Measurements from ENCODE around the gene CRIP2.

Gene CRIP2

DNA sequence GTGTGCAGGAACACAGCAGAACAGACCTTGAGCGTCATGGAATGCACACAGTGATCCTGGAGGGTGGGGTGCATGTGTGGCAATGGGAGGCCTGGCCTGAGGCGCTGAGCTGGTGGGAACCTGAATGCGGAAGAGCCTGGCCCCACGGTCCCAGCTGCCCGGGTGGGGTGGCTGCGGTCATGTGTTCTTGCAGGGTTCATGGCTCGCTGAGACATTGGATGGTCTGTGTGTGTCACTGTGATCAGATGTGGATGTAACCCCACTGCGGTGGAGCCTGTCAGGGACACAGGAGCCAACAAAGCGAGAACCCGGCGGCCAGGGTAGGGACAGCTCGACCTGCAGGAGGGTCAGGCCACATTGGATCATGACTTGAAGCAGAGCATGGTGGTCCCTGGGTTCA is 31.8 kb upstream of the CRIP2 start:
- H3K36me3 ChIP-seq (ENCODE audit: control insufficient read depth in 2 of 2, insufficient read depth in 2 of 2, low read length in 2 of 2), result peaks cover 3 to 13% of the 10 kb centered on the region in 2 donors
- H3K4me1 ChIP-seq (ENCODE audit: control insufficient read depth in 2 of 2, insufficient read depth in 2 of 2, low read length in 2 of 2), result no peaks in the 10 kb centered on the region
- H3K9me3 ChIP-seq (ENCODE audit: control insufficient read depth in 2 of 2, low read length in 2 of 2), result no peaks in the 10 kb centered on the region

DNA sequence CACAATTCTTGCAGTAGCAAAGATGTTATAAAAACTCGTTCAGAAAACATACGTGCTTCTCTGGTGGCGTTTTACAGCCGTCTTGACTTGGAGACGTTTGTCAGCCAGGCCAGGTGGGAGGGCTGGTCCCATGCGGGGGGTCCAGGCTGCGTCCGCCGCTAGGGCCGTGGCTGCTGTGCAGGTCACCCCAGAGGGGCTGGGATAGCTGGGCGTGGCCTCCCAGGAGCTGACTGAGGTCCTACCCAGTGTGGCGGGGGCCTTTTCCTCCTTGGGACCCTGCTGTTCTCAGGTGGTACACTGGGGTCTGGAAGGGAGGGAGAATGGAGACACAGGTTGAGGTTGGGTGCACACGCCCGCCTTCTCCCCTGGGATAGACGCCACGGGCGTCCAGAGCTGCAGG is 29.8 kb upstream of the CRIP2 start:
- peaks cover 4 to 10% of the 10 kb centered on the region in 2 donors for H3K36me3 ChIP-seq (ENCODE audit: control insufficient read depth in 2 of 2, insufficient read depth in 2 of 2, low read length in 2 of 2)
- H3K4me3 ChIP-seq (ENCODE audit: low read length in 2 of 2), result no peak overlapping the region
- H3K9ac ChIP-seq (ENCODE audit: low read depth in 1 of 2, low read length in 2 of 2), result no peak overlapping the region
- no peaks in the 10 kb centered on the region for H3K27me3 ChIP-seq (ENCODE audit: control insufficient read depth in 2 of 2, insufficient read depth in 2 of 2, low read length in 2 of 2)
- no peaks in the 10 kb centered on the region for H3K4me1 ChIP-seq (ENCODE audit: control insufficient read depth in 2 of 2, insufficient read depth in 2 of 2, low read length in 2 of 2)
- H3K27ac ChIP-seq (ENCODE audit: low read depth in 2 of 2, low read length in 2 of 2), result no peak overlapping the region
- no peaks in the 10 kb centered on the region for H3K9me3 ChIP-seq (ENCODE audit: control insufficient read depth in 2 of 2, low read length in 2 of 2)

More for the DNA sequence above, 31.8 kb upstream of the CRIP2 start:
- Histone ChIP-seq H3K4me3 (ENCODE audit: low read length in 2 of 2) (no peak overlapping the region), H3K27ac (ENCODE audit: low read depth in 2 of 2, low read length in 2 of 2) (no peak overlapping the region), H3K9ac (ENCODE audit: low read depth in 1 of 2, low read length in 2 of 2) (no peak overlapping the region), H3K27me3 (ENCODE audit: control insufficient read depth in 2 of 2, insufficient read depth in 2 of 2, low read length in 2 of 2) (no peaks in the 10 kb centered on the region)

DNA sequence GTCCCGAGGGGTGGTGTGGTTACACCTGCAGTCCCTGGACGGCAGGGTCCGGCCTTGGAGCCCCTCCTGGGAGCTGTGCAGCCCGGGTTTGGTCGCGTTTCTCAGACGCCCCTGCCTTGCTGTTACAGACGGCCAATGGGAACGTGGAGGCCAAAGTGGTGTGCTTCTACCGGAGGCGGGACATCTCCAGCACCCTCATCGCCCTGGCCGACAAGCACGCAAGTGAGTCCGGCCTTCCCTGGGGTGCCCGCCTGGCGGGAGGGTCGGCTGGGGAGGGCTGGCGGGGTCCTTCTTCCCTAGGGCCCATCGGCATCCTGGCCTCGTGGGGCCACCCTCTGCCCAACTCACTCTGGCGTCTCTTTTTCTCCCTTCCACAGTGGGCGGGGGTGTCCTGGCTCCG is 29.3 kb upstream of the CRIP2 start:
- Histone ChIP-seq H3K27me3 (ENCODE audit: control insufficient read depth in 2 of 2, insufficient read depth in 2 of 2, low read length in 2 of 2) (no peaks in the 10 kb centered on the region), H3K4me1 (ENCODE audit: control insufficient read depth in 2 of 2, insufficient read depth in 2 of 2, low read length in 2 of 2) (no peaks in the 10 kb centered on the region), H3K27ac (ENCODE audit: low read depth in 2 of 2, low read length in 2 of 2) (no peak overlapping the region), H3K9ac (ENCODE audit: low read depth in 1 of 2, low read length in 2 of 2) (no peak overlapping the region), H3K4me3 (ENCODE audit: low read length in 2 of 2) (no peak overlapping the region), H3K9me3 (ENCODE audit: control insufficient read depth in 2 of 2, low read length in 2 of 2) (no peaks in the 10 kb centered on the region), H3K36me3 (ENCODE audit: control insufficient read depth in 2 of 2, insufficient read depth in 2 of 2, low read length in 2 of 2) (peaks cover 8 to 10% of the 10 kb centered on the region in 2 donors)

DNA sequence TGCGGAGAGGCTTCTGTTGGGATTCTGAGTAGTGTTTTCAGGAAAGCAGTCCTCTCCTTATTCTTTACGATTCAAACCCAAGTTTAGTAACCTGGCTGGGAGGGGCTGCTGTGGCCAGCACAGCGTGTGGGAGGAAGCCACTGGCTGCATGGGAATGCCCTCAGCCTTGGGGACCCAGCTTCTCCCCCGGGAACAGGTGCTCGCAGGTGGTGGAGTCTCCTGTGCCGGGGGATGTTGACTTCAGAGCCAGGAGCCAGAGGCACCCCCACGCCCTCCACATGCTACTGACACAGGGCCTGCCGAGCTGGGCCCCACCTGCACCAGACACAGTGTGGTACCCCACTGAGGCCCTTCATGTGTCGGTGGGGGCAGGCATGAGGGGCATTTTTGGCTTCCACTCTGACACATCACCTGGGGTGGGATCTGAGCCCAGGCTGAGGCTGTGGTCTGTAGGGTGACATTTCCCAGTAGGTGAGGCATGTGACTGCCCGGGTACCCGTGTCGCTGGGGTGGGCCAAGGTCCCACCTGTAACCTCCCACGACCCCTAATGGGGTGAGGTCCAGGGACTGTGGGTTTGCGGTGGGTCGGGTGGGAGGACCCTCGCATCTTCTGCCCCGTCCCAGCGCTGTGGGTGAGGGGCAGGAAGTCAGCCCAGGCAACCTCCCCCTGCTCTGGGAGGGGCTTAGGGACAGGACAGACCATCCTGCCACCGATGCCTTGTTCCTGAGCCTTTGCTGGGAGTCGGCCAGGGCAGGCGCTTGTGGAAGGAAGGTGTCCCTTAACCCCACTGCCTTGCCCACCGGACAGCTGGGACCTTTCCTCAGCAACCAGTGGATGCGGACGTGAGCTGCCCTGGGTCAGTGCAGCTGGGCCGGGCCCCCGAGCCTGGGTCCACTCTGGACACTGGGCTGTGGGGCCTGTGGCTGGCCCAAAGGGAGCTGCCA is 28.4 kb upstream of the CRIP2 start:
- H3K9ac ChIP-seq (ENCODE audit: low read depth in 1 of 2, low read length in 2 of 2), result no peak overlapping the region
- H3K36me3 ChIP-seq (ENCODE audit: control insufficient read depth in 2 of 2, insufficient read depth in 2 of 2, low read length in 2 of 2), result peaks cover 13 to 14% of the 10 kb centered on the region in 2 donors
- H3K4me3 ChIP-seq (ENCODE audit: low read length in 2 of 2), result no peak overlapping the region

DNA sequence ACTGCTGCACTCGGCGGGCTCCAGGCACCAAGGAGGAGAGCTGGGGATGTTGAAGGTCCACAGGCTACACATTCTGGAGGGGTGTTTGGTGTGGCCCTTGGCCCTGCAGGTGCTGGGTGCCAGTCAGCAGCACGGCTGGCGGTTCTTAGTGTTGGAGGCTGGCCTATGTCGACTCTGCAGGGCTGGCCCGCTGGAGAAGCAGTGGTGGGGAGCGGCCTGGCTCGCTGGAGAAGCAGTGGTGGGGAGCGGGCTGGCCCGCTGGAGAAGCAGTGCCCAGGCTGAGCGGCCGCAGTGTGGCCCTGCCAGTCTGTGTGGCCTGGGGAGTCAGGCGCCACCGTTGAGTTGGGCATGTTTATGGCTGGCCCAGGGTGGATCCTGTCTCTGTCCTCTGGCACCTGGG is 27.6 kb upstream of the CRIP2 start:
- Histone ChIP-seq H3K27me3 (ENCODE audit: control insufficient read depth in 2 of 2, insufficient read depth in 2 of 2, low read length in 2 of 2) (no peaks in the 10 kb centered on the region), H3K36me3 (ENCODE audit: control insufficient read depth in 2 of 2, insufficient read depth in 2 of 2, low read length in 2 of 2) (peaks cover 14 to 17% of the 10 kb centered on the region in 2 donors), H3K9me3 (ENCODE audit: control insufficient read depth in 2 of 2, low read length in 2 of 2) (no peaks in the 10 kb centered on the region), H3K27ac (ENCODE audit: low read depth in 2 of 2, low read length in 2 of 2) (no peak overlapping the region), H3K9ac (ENCODE audit: low read depth in 1 of 2, low read length in 2 of 2) (no peak overlapping the region), H3K4me1 (ENCODE audit: control insufficient read depth in 2 of 2, insufficient read depth in 2 of 2, low read length in 2 of 2) (no peaks in the 10 kb centered on the region), H3K4me3 (ENCODE audit: low read length in 2 of 2) (no peak overlapping the region)

More for the DNA sequence above, 28.4 kb upstream of the CRIP2 start:
- Histone ChIP-seq H3K9me3 (ENCODE audit: control insufficient read depth in 2 of 2, low read length in 2 of 2) (no peaks in the 10 kb centered on the region), H3K4me1 (ENCODE audit: control insufficient read depth in 2 of 2, insufficient read depth in 2 of 2, low read length in 2 of 2) (no peaks in the 10 kb centered on the region), H3K27me3 (ENCODE audit: control insufficient read depth in 2 of 2, insufficient read depth in 2 of 2, low read length in 2 of 2) (no peaks in the 10 kb centered on the region), H3K27ac (ENCODE audit: low read depth in 2 of 2, low read length in 2 of 2) (no peak overlapping the region)

DNA sequence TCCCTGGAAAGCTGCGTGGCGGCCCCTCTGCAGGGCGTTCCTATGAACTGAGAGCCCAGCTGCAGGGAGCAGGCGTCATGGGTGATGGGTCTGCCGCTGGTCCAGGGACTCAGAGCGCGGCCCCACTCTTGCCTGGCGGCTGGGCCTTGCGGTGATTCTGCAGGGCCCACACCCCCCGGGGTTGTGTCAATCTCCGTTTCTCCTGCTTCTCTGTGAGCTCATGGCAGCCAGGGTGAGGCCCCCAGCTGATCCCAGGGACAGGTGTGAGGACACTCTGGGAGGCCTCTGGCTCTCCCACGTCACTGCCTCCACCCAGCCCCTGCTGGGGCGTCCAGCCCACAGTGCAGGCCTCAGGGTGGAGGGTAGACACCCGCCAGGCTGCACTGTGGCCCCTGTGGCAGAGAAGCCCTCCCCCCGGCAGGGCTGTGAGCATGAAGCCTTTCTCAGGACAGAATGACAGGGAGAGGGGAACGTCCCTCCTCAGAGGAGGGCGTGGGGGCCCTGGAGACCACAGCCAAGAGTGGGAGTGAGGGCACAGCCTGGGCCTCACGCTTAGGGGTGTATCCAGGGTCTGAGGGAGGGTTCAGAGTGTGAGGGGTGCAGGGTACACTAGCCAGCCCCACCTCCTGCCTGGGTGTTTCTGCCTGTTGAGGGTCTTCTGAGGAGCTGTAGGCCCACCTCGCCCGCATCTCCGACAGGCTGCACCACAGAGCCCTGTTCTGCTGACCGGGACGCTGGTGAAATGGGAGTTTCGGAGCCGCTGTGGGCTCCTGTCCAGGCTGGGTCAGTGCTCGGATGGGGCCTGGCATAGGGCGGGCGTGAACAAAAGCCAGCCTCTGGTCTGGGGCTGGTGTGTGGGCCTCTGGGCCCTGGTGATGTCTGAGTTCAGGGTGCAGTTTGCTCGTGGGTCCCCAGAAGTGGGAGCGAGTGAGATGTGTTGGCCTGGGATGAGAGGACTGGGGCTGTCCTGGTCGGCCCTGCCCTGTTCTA is 26.7 kb upstream of the CRIP2 start:
- Histone ChIP-seq H3K4me3 (ENCODE audit: low read length in 2 of 2) (no peak overlapping the region), H3K4me1 (ENCODE audit: control insufficient read depth in 2 of 2, insufficient read depth in 2 of 2, low read length in 2 of 2) (no peaks in the 10 kb centered on the region), H3K27me3 (ENCODE audit: control insufficient read depth in 2 of 2, insufficient read depth in 2 of 2, low read length in 2 of 2) (no peaks in the 10 kb centered on the region), H3K27ac (ENCODE audit: low read depth in 2 of 2, low read length in 2 of 2) (no peak overlapping the region), H3K9me3 (ENCODE audit: control insufficient read depth in 2 of 2, low read length in 2 of 2) (no peaks in the 10 kb centered on the region), H3K36me3 (ENCODE audit: control insufficient read depth in 2 of 2, insufficient read depth in 2 of 2, low read length in 2 of 2) (peaks cover 9 to 22% of the 10 kb centered on the region in 2 donors), H3K9ac (ENCODE audit: low read depth in 1 of 2, low read length in 2 of 2) (no peak overlapping the region)

DNA sequence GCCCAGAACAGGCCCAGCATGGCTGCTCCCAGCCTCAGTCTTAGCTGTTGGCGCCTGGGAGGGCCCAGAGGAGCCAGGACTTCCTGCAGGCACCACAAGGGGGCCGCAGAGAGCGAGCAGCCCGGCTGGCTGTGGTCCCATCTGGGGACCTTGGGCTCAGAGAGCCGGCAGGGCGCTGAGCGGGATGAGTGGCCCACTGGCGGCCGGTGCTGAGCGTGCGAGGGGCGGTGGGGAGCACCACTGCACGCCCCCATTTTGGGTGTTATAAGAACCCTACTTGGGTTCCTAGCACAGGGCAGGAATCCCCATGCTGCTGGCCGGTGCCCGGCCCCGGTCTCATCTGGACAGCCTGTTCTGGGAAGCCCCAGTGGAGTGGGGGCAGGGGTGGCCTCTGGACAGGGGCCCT is 25.9 kb upstream of the CRIP2 start:
- Histone ChIP-seq H3K27ac (ENCODE audit: low read depth in 2 of 2, low read length in 2 of 2) (no peak overlapping the region), H3K9me3 (ENCODE audit: control insufficient read depth in 2 of 2, low read length in 2 of 2) (no peaks in the 10 kb centered on the region), H3K27me3 (ENCODE audit: control insufficient read depth in 2 of 2, insufficient read depth in 2 of 2, low read length in 2 of 2) (no peaks in the 10 kb centered on the region), H3K4me1 (ENCODE audit: control insufficient read depth in 2 of 2, insufficient read depth in 2 of 2, low read length in 2 of 2) (no peaks in the 10 kb centered on the region), H3K4me3 (ENCODE audit: low read length in 2 of 2) (no peak overlapping the region), H3K36me3 (ENCODE audit: control insufficient read depth in 2 of 2, insufficient read depth in 2 of 2, low read length in 2 of 2) (peaks cover 9 to 23% of the 10 kb centered on the region in 2 donors), H3K9ac (ENCODE audit: low read depth in 1 of 2, low read length in 2 of 2) (no peak overlapping the region)

DNA sequence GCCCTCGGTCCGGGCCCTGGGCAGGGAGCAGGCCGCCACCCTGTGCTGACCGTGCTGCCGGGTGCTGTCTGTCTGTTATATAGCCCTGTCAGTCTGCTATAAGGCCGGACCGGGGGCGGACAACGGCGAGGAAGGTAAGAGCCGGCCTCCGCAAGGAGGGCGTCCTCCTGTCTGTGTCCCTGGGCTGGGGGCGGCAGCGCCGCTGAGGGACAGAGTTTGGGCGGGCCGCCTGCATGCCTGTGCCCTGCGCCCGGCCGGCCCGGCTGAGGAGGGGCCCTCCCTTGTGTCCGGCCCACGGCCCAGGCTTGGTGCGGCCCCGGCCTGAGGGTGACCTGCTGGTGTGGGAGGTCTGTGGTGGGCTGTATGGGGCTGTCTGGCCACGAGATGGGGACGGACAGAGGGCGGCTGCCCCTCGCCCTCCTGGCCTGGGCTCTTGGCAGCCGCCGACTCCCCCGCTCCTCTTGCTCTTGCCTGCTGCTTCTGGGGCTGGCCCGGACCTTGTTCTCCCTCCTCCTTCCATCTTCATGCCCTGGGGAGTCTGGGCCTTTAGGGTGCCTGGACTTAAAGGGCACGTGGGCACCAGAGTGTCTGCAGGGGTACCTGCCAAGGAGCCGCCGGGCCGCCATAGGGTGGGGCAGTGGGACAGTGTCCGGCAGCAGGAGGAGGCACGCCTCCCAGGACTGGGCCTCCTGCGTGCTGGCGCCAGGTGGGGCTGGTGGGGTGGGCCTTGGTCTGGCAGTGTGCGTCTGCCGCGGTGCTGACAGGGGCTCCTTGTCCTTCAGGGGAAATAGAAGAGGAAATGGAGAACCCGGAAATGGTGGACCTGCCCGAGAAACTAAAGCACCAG is 25.1 kb upstream of the CRIP2 start:
- Histone ChIP-seq H3K27ac (ENCODE audit: low read depth in 2 of 2, low read length in 2 of 2) (no peak overlapping the region), H3K4me1 (ENCODE audit: control insufficient read depth in 2 of 2, insufficient read depth in 2 of 2, low read length in 2 of 2) (no peaks in the 10 kb centered on the region), H3K36me3 (ENCODE audit: control insufficient read depth in 2 of 2, insufficient read depth in 2 of 2, low read length in 2 of 2) (peaks cover 12 to 23% of the 10 kb centered on the region in 2 donors), H3K27me3 (ENCODE audit: control insufficient read depth in 2 of 2, insufficient read depth in 2 of 2, low read length in 2 of 2) (no peaks in the 10 kb centered on the region), H3K9ac (ENCODE audit: low read depth in 1 of 2, low read length in 2 of 2) (no peak overlapping the region), H3K9me3 (ENCODE audit: control insufficient read depth in 2 of 2, low read length in 2 of 2) (no peaks in the 10 kb centered on the region), H3K4me3 (ENCODE audit: low read length in 2 of 2) (no peak overlapping the region)

DNA sequence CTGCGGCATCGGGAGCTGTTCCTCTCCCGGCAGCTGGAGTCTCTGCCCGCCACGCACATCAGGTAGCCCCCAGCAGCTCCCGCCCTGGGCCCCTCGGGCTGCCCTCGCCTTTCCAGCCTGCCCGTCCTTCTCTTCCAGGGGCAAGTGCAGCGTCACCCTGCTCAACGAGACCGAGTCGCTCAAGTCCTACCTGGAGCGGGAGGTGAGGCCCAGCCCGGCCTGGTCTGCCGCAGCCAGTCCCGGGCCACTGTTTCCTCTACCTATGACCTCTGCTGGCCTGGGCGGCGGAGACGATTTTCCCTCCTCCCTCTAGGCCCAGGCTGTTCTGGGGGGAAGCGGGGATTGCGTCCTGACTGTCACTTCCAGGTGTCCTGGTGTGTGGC is 24.5 kb upstream of the CRIP2 start:
- Histone ChIP-seq H3K27me3 (ENCODE audit: control insufficient read depth in 2 of 2, insufficient read depth in 2 of 2, low read length in 2 of 2) (no peaks in the 10 kb centered on the region), H3K9ac (ENCODE audit: low read depth in 1 of 2, low read length in 2 of 2) (no peak overlapping the region), H3K27ac (ENCODE audit: low read depth in 2 of 2, low read length in 2 of 2) (no peak overlapping the region), H3K36me3 (ENCODE audit: control insufficient read depth in 2 of 2, insufficient read depth in 2 of 2, low read length in 2 of 2) (peaks cover 13 to 23% of the 10 kb centered on the region in 2 donors), H3K4me1 (ENCODE audit: control insufficient read depth in 2 of 2, insufficient read depth in 2 of 2, low read length in 2 of 2) (no peaks in the 10 kb centered on the region), H3K4me3 (ENCODE audit: low read length in 2 of 2) (no peak overlapping the region), H3K9me3 (ENCODE audit: control insufficient read depth in 2 of 2, low read length in 2 of 2) (no peaks in the 10 kb centered on the region)

Measured in mucosa of rectum (tissue), 2 donors.